GM19467 (cell line): ENCODE data around the gene SLC8A3.

Experiments
- ATAC-seq: cut with Tn5 transposase; IDR thresholded peaks from one replicate; pipeline ENCODE4 v1.9.1; 2021; ENCODE audit warnings: mild to moderate bottlenecking, moderate library complexity; ENCODE audit not compliant: unreplicated experiment

Gene SLC8A3

GRCh38 chr14:70029296-70030132, 159.2 kb downstream of the SLC8A3 start:
- no peak for ATAC-seq

- ATAC-seq: no peak
Observed at GRCh38 chr14:70027785-70028428, 160.8 kb downstream of the SLC8A3 start.

- no peak for ATAC-seq
Observed at GRCh38 chr14:70023871-70024270, 164.9 kb downstream of the SLC8A3 start.

GRCh38 chr14:70022771-70023445, 165.8 kb downstream of the SLC8A3 start:
- ATAC-seq: no peak

- ATAC-seq: no peak
Observed at GRCh38 chr14:70021548-70022220, 167.1 kb downstream of the SLC8A3 start.

- no peak for ATAC-seq
Observed at GRCh38 chr14:70020352-70021170, 168.2 kb downstream of the SLC8A3 start.

GRCh38 chr14:70019695-70020094, 169.1 kb downstream of the SLC8A3 start:
- no peak for ATAC-seq

- ATAC-seq: no peak
Observed at GRCh38 chr14:70018713-70019211, 170.0 kb downstream of the SLC8A3 start.

- ATAC-seq: no peak
Observed at GRCh38 chr14:70018230-70018629, 170.5 kb downstream of the SLC8A3 start.

GRCh38 chr14:70014406-70015095, 174.2 kb downstream of the SLC8A3 start:
- ATAC-seq: no peak

GRCh38 chr14:70013271-70013873, 175.4 kb downstream of the SLC8A3 start:
- no peak for ATAC-seq

GRCh38 chr14:70011708-70012107, 177.0 kb downstream of the SLC8A3 start:
- ATAC-seq: no peak

GRCh38 chr14:70011098-70011497, 177.7 kb downstream of the SLC8A3 start:
- no peak for ATAC-seq

GRCh38 chr14:70009961-70010360, 178.8 kb downstream of the SLC8A3 start:
- ATAC-seq: no peak

- no peak for ATAC-seq
Observed at GRCh38 chr14:70008284-70009262, 180.2 kb downstream of the SLC8A3 start.

- no peak for ATAC-seq
Observed at GRCh38 chr14:70006699-70007098, 182.1 kb downstream of the SLC8A3 start.

- no peak for ATAC-seq
Observed at GRCh38 chr14:70005281-70005805, 183.4 kb downstream of the SLC8A3 start.

GRCh38 chr14:70004791-70005190, 184.0 kb downstream of the SLC8A3 start:
- no peak for ATAC-seq
